Natural killer cell (primary cell): Measurements from ENCODE around the gene EIPR1. TPM values are rescaled to one million over a fixed set of nuclear protein-coding genes. Genes with fewer than 3 reads are reported as not detected.

ENCODE experiments used
- ATAC-seq, 3 donors: fragments of 150-1000 bp in 2 of 3; fragments of 200-7000 bp in 1 of 3; cut with Tn5 transposase; 1 replicate in 1 of 3; 2 replicates in 2 of 3; pipeline ENCODE4 v1.10.0; 2021; ENCODE audit warnings: mild to moderate bottlenecking in 2 of 3, moderate library complexity in 2 of 3
- DNase-seq, 2 donors: peaks; one replicate each; pipeline versions ENCODE4 v3.0.0 to v3.0.0-alpha.2; 2013 to 2021; ENCODE audit warnings: mixed read lengths in 1 of 2
- H3K27ac ChIP-seq: one replicate; pipeline ENCODE4 v1.5.1; 2013; ENCODE audit warnings: mild to moderate bottlenecking, low read length
- H3K27me3 ChIP-seq: one replicate; pipeline ENCODE4 v1.6.1; 2013; ENCODE audit warnings: low read length; ENCODE audit not compliant: control insufficient read depth, insufficient read depth
- H3K36me3 ChIP-seq: one replicate; pipeline ENCODE4 v1.6.1; 2013; ENCODE audit warnings: low read length; ENCODE audit not compliant: control insufficient read depth, insufficient read depth
- H3K4me1 ChIP-seq: one replicate; pipeline ENCODE4 v1.6.1; 2013; ENCODE audit warnings: low read length; ENCODE audit not compliant: control insufficient read depth, insufficient read depth
- H3K4me3 ChIP-seq: one replicate; pipeline ENCODE4 v1.5.1; 2013; ENCODE audit warnings: low read length
- H3K9me3 ChIP-seq: one replicate; pipeline ENCODE4 v1.6.1; 2013; ENCODE audit warnings: low read length; ENCODE audit not compliant: control insufficient read depth, insufficient read depth
- H3K27ac Mint-ChIP-seq, 2 donors: one replicate each; pipeline ENCODE4 v1.8.0; 2022; ENCODE audit warnings: mild to moderate bottlenecking in 2 of 2, mixed read lengths in 2 of 2, moderate library complexity in 1 of 2
- H3K27me3 Mint-ChIP-seq, 2 donors: one replicate each; pipeline ENCODE4 v1.8.0; 2022; ENCODE audit warnings: low read depth in 2 of 2, mixed read lengths in 2 of 2
- H3K36me3 Mint-ChIP-seq: one replicate; pipeline ENCODE4 v1.8.0; 2022; ENCODE audit warnings: mixed read lengths
- H3K4me1 Mint-ChIP-seq, 2 donors: one replicate each; pipeline ENCODE4 v1.8.0; 2022; ENCODE audit warnings: mixed read lengths in 2 of 2
- H3K4me3 Mint-ChIP-seq: one replicate; pipeline ENCODE4 v1.8.0; 2022; ENCODE audit warnings: mild to moderate bottlenecking, moderate library complexity, mixed read lengths
- H3K9me3 Mint-ChIP-seq, 2 donors: one replicate each; pipeline ENCODE4 v1.8.0; 2022; ENCODE audit warnings: mixed read lengths in 2 of 2
- whole genome bisulfite sequencing: methylation state at CpG from one replicate; pipeline ENCODE4 v1.1.7; 2013; ENCODE audit warnings: missing lambda C conversion rate; ENCODE audit not compliant: insufficient coverage; 5-methylcytosine and 5-hydroxymethylcytosine counted together
- intact Hi-C: fragments of 100-400 bp; cut with micrococcal nuclease; formaldehyde crosslinking; loops from one replicate; pipeline ENCODE4 v1.14.2; 2022
- total RNA-seq, 4 donors: library from RNA; stranded (reverse); fragments of 120-200 nt in 1 of 4; gene quantifications; one replicate each; pipeline versions ENCODE4 v1.2.3 to v1.2.4, GENCODE V29; 2013 to 2022
- TF ChIP-seq, protein P1 (sequence below): fragments of 200-600 bp; IDR thresholded peaks from one replicate; pipeline ENCODE4 v1.8.0; 2022; ENCODE audit warnings: antibody characterized with exemption

EIPR1 gene
- total RNA-seq, 3 donors from 2014 or later (not counting 1 experiment from before 2014, with no cell fraction given) = 26.8 to 28.8 (median 27.9) TPM

DNA sequence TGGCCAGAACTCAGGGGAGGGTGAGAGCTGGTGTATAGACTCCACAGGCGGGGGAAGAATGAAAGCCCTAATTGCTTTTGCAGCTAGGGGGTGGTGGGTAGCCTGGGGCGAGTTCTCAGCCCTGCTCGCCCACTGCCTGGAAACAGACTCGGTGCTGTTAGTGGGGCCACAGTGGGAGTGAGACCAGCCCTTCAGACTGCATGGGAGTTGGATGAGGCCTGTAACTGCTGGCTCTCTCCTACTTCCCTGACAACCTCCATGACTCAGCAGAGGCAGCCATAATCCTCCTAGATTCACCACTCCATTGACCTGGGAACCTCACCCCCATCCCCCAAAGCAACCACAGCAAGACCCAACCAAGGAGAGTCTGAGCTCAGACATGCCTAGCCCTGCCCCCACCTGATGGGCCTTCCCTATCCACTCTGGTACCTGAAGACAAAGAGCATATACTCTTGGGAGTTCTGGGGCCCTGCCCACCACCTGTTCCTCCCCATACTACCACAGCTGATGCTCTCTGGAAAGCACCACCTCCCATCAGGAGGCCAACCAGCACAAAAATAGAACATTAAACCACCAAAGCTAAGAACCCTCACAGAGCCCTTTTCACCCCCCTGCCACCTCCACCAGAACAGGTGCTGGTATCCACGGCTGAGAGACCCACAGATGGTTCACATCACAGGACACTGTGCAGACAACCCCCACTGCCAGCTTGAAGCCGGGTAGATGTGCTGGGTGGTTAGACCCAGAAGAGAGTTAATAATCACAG is 226.3 kb downstream of the EIPR1 start:
- 81% methylated on average over 6 of the region's 6 CpGs for WGBS
- Histone ChIP-seq H3K36me3 (no peaks in the 10 kb centered on the region), H3K4me1 (no peaks in the 10 kb centered on the region), H3K27ac (no peak overlapping the region), H3K27me3 (no peaks in the 10 kb centered on the region), H3K9me3 (no peaks in the 10 kb centered on the region), H3K4me3 (no peak overlapping the region)
- no peak for DNase-seq
- no peak for ATAC-seq
- Mint-ChIP-seq H3K9me3 (no peaks in the 10 kb centered on the region), H3K4me1 (peaks cover 13 to 26% of the 10 kb centered on the region in 2 donors), H3K4me3 (no peak overlapping the region), H3K27ac (no peak overlapping the region), H3K27me3 (no peaks in the 10 kb centered on the region), H3K36me3 (no peaks in the 10 kb centered on the region)
- intact Hi-C loops = no loop called here
- TF ChIP-seq, protein P1, sequence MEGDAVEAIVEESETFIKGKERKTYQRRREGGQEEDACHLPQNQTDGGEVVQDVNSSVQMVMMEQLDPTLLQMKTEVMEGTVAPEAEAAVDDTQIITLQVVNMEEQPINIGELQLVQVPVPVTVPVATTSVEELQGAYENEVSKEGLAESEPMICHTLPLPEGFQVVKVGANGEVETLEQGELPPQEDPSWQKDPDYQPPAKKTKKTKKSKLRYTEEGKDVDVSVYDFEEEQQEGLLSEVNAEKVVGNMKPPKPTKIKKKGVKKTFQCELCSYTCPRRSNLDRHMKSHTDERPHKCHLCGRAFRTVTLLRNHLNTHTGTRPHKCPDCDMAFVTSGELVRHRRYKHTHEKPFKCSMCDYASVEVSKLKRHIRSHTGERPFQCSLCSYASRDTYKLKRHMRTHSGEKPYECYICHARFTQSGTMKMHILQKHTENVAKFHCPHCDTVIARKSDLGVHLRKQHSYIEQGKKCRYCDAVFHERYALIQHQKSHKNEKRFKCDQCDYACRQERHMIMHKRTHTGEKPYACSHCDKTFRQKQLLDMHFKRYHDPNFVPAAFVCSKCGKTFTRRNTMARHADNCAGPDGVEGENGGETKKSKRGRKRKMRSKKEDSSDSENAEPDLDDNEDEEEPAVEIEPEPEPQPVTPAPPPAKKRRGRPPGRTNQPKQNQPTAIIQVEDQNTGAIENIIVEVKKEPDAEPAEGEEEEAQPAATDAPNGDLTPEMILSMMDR = no peak

DNA sequence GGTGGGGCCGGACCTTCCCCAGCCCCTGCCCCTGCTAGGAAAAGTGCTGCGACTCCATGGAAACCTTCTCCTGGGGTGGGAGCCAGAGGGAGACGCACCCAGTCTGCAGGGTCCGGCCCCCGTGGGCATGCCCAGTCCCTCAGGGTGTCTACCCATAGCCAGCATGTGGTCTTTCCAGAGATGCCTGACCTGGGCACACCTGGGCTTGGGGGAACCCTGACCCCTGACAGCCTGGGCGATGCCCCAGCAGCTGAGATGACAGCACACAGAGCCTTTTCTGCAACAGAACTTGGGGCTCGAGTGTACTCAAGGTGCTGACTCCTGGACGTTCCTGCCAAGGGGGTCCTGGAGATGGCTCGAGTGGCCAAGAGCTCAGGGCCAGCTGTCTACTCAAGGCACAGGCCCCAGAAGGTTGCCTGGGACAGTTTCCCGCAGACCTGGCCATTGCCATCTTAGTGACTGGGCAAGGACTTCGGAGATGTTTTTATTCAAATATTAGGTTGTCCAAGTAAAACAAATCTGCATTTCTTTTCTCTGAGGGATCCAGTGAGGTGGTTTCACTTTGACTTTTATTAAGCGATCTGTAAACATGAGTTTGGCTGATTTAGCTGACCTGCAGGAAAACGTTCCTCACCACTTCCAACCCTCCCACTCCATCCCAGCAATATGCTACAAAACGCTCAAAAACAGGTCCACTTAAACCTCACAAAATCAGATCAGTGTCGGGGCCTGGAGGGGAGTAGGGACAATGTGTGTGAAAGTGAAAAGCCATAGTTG is 228.0 kb downstream of the EIPR1 start:
- Mint-ChIP-seq H3K4me1 (peaks cover 19 to 30% of the 10 kb centered on the region in 2 donors), H3K27me3 (no peaks in the 10 kb centered on the region), H3K9me3 (no peaks in the 10 kb centered on the region), H3K36me3 (no peaks in the 10 kb centered on the region), H3K4me3 (no peak overlapping the region), H3K27ac (no peak overlapping the region)
- ATAC-seq = no peak
- Histone ChIP-seq H3K9me3 (no peaks in the 10 kb centered on the region), H3K27ac (no peak overlapping the region), H3K27me3 (no peaks in the 10 kb centered on the region), H3K4me1 (no peaks in the 10 kb centered on the region), H3K4me3 (no peak overlapping the region), H3K36me3 (no peaks in the 10 kb centered on the region)
- DNase-seq = no peak
- 81% methylated on average over 14 of the region's 15 CpGs for WGBS
- TF ChIP-seq, protein P1 = no peak
- intact Hi-C loops = no loop called here

DNA sequence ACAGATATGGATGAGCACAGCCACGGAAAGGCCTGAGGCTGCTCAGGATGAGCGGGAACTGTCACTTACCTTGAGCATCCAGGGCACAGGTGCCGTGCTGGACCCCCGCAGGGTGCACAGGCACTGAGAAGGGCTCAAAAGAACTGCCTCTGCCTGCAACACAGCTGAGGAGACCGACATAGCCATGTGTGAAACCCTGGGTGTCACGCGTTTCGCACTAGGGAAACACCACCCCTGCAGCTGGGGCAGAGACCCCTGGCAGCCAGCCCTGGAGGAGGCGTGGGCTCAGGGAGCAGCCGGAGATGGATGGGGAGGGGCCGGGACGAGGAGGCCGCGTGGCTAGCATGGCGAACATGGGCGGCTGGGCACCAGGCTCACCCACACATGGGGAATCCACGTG is 228.9 kb downstream of the EIPR1 start:
- ATAC-seq (no peak), DNase-seq (no peak)
- intact Hi-C loops = no loop called here
- H3K36me3 ChIP-seq = no peaks in the 10 kb centered on the region
- Mint-ChIP-seq H3K27ac (peak overlapping the region in 1 of 2 donors; percentile 35), H3K27me3 (no peaks in the 10 kb centered on the region), H3K4me3 (no peak overlapping the region), H3K4me1 (peaks cover 19 to 25% of the 10 kb centered on the region in 2 donors), H3K36me3 (no peaks in the 10 kb centered on the region), H3K9me3 (no peaks in the 10 kb centered on the region)
- TF ChIP-seq, protein P1 = no peak
- H3K27ac ChIP-seq = no peak overlapping the region
- H3K27me3 ChIP-seq = no peaks in the 10 kb centered on the region
- H3K4me1 ChIP-seq = no peaks in the 10 kb centered on the region
- 79% methylated on average over 17 of the region's 17 CpGs for WGBS
- no peaks in the 10 kb centered on the region for H3K9me3 ChIP-seq
- no peak overlapping the region for H3K4me3 ChIP-seq
